ENCODE measurements around the gene ME1. TPM values are rescaled to one million over a fixed set of nuclear protein-coding genes. Genes with fewer than 3 reads are reported as not detected.
"Not testable (repeated sequence)": the region's sequence is repeated elsewhere in the genome, so short reads cannot be mapped to it uniquely, and the experiment has no call there.

Gene ME1
- total RNA-seq, 2 experiments from 2014 or later: not detected

DNA sequence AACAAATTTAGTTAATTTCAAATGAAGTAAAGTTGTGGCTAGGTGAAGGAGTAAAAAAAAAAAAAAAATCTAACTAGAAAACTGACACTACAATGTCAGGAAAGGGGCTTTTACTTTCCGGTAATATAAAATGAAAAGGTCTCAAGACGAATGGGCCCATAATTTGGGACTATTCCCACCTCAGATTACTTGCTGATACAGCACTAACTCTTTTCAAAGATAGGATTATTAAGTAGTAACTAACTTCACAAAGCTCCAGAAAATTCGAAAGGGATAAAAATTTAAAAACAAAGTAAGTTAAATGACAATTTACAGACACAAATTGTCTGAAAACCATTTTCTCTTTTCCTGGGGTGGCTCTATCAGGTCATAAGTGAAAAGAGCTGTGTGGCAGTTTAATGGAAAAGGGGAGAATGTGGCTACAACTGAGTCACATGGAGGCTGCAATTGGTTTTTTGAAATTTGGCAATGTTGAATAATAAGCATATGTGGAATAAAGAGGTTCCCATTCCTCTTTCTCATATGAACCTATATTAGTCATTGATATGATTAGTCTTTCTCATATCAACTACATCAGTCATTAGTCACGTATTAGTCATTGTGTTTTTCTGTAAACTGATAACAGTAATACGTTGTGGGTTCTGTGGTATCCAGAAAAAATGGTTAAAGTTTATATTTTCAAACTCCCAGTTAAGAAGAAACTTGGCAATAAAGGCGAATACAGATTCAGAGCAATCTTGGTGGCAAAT is 159.7 kb downstream of the ME1 start:
- no peak for DNase-seq
- no peaks in the 10 kb centered on the region for H3K36me3 Mint-ChIP-seq (ENCODE audit: low read depth)
- CTCF ChIA-PET: no interaction called here
- no peak overlapping the region for H3K27ac Mint-ChIP-seq
- intact Hi-C loops (cut with micrococcal nuclease): no loop called here
- H3K9me3 Mint-ChIP-seq: no peaks in the 10 kb centered on the region
- peaks cover 2% of the 10 kb centered on the region for H3K4me1 Mint-ChIP-seq (ENCODE audit: low read depth)
- H3K4me3 Mint-ChIP-seq: no peak overlapping the region
- H3K27me3 Mint-ChIP-seq (ENCODE audit: low read depth): peaks cover 3% of the 10 kb centered on the region

- no peak overlapping the region for H3K27ac Mint-ChIP-seq
- no peak overlapping the region for H3K4me3 Mint-ChIP-seq
- peaks cover 6% of the 10 kb centered on the region for H3K27me3 Mint-ChIP-seq (ENCODE audit: low read depth)
- H3K4me1 Mint-ChIP-seq (ENCODE audit: low read depth): no peaks in the 10 kb centered on the region
- H3K9me3 Mint-ChIP-seq: no peaks in the 10 kb centered on the region
- CTCF ChIA-PET: no interaction called here
- H3K36me3 Mint-ChIP-seq (ENCODE audit: low read depth): no peaks in the 10 kb centered on the region
- DNase-seq: no peak
- intact Hi-C loops (cut with micrococcal nuclease): no loop called here
Observed at GRCh38 chr6:83265384-83265783, 165.5 kb downstream of the ME1 start.

GRCh38 chr6:83260577-83260976 is 170.3 kb downstream of the ME1 start:
- Mint-ChIP-seq H3K27me3 (ENCODE audit: low read depth) (peaks cover 9% of the 10 kb centered on the region), H3K4me3 (no peak overlapping the region), H3K27ac (no peak overlapping the region), H3K4me1 (ENCODE audit: low read depth) (no peaks in the 10 kb centered on the region), H3K36me3 (ENCODE audit: low read depth) (no peaks in the 10 kb centered on the region), H3K9me3 (no peaks in the 10 kb centered on the region)
- DNase-seq: no peak
- intact Hi-C loops (cut with micrococcal nuclease): no loop called here
- CTCF ChIA-PET: no interaction called here

DNA sequence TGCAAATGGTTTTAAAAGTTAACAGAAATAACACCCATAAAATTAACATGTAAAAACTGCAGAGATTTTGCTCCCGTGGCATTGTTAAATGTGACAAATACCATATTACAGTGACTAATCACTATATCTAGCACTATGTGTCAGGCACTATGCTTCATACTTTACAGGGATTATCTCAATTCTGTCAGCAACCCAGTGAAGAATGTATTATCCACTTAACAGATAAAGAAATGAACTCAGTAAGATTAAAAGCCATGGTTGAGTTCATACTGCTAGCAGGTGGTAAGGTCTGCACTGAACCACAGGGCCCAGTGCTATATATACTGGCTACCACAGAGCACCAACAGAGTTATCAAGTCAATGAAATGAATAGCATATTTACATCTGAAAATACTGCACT is 172.3 kb downstream of the ME1 start:
- Mint-ChIP-seq H3K27ac (no peak overlapping the region), H3K4me3 (no peak overlapping the region), H3K27me3 (ENCODE audit: low read depth) (peaks cover 9% of the 10 kb centered on the region), H3K36me3 (ENCODE audit: low read depth) (no peaks in the 10 kb centered on the region), H3K9me3 (no peaks in the 10 kb centered on the region), H3K4me1 (ENCODE audit: low read depth) (no peaks in the 10 kb centered on the region)
- intact Hi-C loops (cut with micrococcal nuclease): no loop called here
- no peak for DNase-seq
- CTCF ChIA-PET: no interaction called here

GRCh38 chr6:83257791-83258190 is 173.1 kb downstream of the ME1 start:
- no peaks in the 10 kb centered on the region for H3K4me1 Mint-ChIP-seq (ENCODE audit: low read depth)
- no peak overlapping the region for H3K27ac Mint-ChIP-seq
- intact Hi-C loops (cut with micrococcal nuclease): no loop called here
- no peaks in the 10 kb centered on the region for H3K36me3 Mint-ChIP-seq (ENCODE audit: low read depth)
- H3K27me3 Mint-ChIP-seq (ENCODE audit: low read depth): peaks cover 9% of the 10 kb centered on the region
- DNase-seq: no peak
- CTCF ChIA-PET: no interaction called here
- no peaks in the 10 kb centered on the region for H3K9me3 Mint-ChIP-seq
- H3K4me3 Mint-ChIP-seq: no peak overlapping the region

DNA sequence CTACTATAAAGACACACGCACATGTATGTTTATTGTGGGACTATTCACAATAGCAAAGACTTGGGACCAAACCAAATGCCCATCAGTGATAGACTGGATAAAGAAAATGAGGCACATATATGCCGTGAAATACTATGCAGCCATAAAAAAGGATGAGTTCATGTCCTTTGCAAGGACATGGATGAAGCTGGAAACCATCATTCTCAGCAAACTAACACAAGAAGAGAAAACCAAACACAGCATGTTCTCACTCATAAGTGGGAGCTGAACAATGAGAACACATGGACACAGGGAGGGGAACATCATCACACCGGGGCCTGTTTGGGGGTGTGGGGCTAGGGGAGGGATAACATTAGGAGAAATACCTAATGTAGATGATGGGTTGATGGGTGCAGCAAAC is 174.1 kb downstream of the ME1 start:
- H3K36me3 Mint-ChIP-seq (ENCODE audit: low read depth); H3K27ac Mint-ChIP-seq; DNase-seq; H3K4me1 Mint-ChIP-seq (ENCODE audit: low read depth); H3K9me3 Mint-ChIP-seq; CTCF ChIA-PET; H3K4me3 Mint-ChIP-seq; intact Hi-C loops (cut with micrococcal nuclease): not testable (repeated sequence)
- H3K27me3 Mint-ChIP-seq (ENCODE audit: low read depth): peaks cover 15% of the 10 kb centered on the region

DNA sequence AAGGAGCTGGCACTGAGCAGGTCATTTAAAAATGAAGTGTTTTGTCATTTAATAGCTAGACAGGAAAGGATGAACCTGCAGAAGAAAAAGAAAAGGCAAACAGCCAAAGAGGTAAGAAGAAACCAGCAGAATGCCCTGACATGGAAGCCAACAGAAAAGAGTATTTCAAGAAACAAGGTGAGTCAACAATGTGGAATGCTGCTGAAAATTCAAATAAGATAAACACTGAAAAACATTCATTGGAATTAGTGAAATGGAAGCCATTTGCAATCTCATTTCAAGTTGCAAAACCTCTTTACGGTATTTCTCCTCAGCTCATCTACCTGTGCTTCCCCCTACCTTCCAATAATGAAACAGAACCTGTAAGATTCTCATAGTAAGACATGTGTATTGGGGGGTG is 178.1 kb downstream of the ME1 start:
- Mint-ChIP-seq H3K27me3 (ENCODE audit: low read depth) (peaks cover 16% of the 10 kb centered on the region), H3K4me3 (no peak overlapping the region)
- CTCF ChIA-PET: no interaction called here

GRCh38 chr6:83250235-83250634 is 180.6 kb downstream of the ME1 start:
- intact Hi-C loops (cut with micrococcal nuclease): no loop called here
- H3K27ac Mint-ChIP-seq: no peak overlapping the region
- DNase-seq: no peak
- CTCF ChIA-PET: no interaction called here
- H3K36me3 Mint-ChIP-seq (ENCODE audit: low read depth): no peaks in the 10 kb centered on the region
- no peak overlapping the region for H3K4me3 Mint-ChIP-seq
- H3K27me3 Mint-ChIP-seq (ENCODE audit: low read depth): peaks cover 13% of the 10 kb centered on the region
- H3K4me1 Mint-ChIP-seq (ENCODE audit: low read depth): no peaks in the 10 kb centered on the region
- no peaks in the 10 kb centered on the region for H3K9me3 Mint-ChIP-seq

More for the DNA sequence above, 178.1 kb downstream of the ME1 start:
- Mint-ChIP-seq H3K9me3 (no peaks in the 10 kb centered on the region), H3K36me3 (ENCODE audit: low read depth) (no peaks in the 10 kb centered on the region), H3K4me1 (ENCODE audit: low read depth) (no peaks in the 10 kb centered on the region), H3K27ac (no peak overlapping the region)
- DNase-seq: no peak
- intact Hi-C loops (cut with micrococcal nuclease): no loop called here

GRCh38 chr6:83247471-83247870 is 183.4 kb downstream of the ME1 start:
- no peaks in the 10 kb centered on the region for H3K9me3 Mint-ChIP-seq
- DNase-seq: no peak
- H3K27ac Mint-ChIP-seq: no peak overlapping the region
- H3K4me3 Mint-ChIP-seq: no peak overlapping the region
- intact Hi-C loops (cut with micrococcal nuclease): no loop called here
- H3K36me3 Mint-ChIP-seq (ENCODE audit: low read depth): no peaks in the 10 kb centered on the region
- H3K4me1 Mint-ChIP-seq (ENCODE audit: low read depth): no peaks in the 10 kb centered on the region
- CTCF ChIA-PET: no interaction called here
- H3K27me3 Mint-ChIP-seq (ENCODE audit: low read depth): peaks cover 12% of the 10 kb centered on the region

DNA sequence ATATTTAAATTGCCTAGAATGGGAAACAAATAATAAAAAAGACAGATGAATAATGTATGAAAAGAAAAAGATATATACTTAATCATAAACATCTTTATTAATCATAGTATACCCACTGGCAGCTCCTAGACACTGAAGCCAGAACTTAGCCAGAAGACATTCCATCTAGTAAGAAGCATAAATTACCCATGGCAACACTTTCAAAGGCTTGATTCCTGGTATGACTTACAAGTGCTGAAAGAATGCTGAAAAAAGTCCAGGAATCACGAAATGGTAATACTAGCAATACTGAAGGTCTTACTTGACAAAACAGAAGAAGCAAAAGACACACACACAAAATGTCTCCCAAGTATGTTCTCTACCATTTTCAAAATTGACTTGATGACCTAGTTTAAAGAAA is 199.7 kb downstream of the ME1 start:
- no peaks in the 10 kb centered on the region for H3K9me3 Mint-ChIP-seq
- no peaks in the 10 kb centered on the region for H3K4me1 Mint-ChIP-seq (ENCODE audit: low read depth)
- no peak overlapping the region for H3K27ac Mint-ChIP-seq
- no peak for DNase-seq
- peaks cover 4% of the 10 kb centered on the region for H3K27me3 Mint-ChIP-seq (ENCODE audit: low read depth)
- CTCF ChIA-PET: interaction anchor here (1.3 to 1.6 kb wide), 2 partner anchors 9 to 283 kb away, joined by 3 to 8 read pairs; no protein-coding TSS in a partner anchor
- intact Hi-C loops (cut with micrococcal nuclease): no loop called here
- no peaks in the 10 kb centered on the region for H3K36me3 Mint-ChIP-seq (ENCODE audit: low read depth)
- H3K4me3 Mint-ChIP-seq: no peak overlapping the region

DNA sequence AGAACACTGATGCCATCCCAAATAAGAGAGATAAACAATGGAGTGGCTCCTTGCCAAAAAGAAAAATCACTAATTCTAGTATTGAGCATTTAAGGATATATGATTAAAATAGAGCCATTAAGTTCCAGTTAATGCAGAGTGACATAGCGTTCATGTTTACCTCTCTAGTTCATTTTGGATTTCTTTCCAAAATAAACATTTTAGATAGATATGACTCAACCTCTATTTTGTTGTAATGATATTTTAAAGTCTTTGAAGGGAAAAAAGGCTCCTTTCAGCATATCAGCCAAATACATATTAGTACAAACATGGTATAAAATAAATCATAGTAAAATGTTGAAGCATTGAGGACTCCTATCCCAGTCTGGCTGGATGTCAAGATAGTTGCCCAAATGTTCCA is 204.3 kb downstream of the ME1 start:
- intact Hi-C loops (cut with micrococcal nuclease): loop anchor here (10.0 kb wide), 1 partner anchor 208 kb away; the partner anchor contains the start of gene ME1
- CTCF ChIA-PET: interaction anchor here (1.0 kb wide), 1 partner anchor 286 kb away, joined by 3 read pairs; the partner anchor contains the start of gene PRSS35
- Mint-ChIP-seq H3K4me3 (no peak overlapping the region), H3K9me3 (no peaks in the 10 kb centered on the region), H3K27ac (no peak overlapping the region), H3K36me3 (ENCODE audit: low read depth) (no peaks in the 10 kb centered on the region), H3K27me3 (ENCODE audit: low read depth) (no peaks in the 10 kb centered on the region), H3K4me1 (ENCODE audit: low read depth) (no peaks in the 10 kb centered on the region)
- DNase-seq: no peak

DNA sequence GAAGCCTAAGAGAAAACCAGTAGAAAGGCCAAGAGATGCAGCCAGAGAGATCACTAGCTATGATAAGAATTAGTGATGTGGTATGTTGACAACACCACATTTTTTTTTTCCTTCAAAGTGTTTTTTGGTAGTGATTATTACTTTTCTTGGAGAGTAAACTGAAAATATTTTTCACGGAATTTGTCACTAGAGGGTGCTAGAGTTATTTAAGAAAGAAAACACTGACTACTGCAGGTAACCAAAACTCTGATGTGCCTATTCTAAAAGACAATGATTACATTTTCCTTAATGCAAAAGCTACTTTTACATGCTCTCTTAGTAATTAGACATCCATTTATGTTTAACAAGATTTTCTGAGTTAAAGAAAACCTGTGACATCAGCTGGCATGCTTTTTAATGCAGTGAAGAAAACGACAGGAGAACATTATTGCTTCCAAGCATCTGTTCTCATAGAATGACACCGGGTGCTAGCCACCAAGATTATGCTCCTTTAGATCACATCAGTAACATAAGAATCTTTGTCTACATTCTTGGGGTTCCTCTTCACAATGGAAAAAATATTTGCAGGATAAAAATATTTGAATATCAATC is 208.9 kb downstream of the ME1 start:
- Mint-ChIP-seq H3K27ac (no peak overlapping the region), H3K36me3 (ENCODE audit: low read depth) (no peaks in the 10 kb centered on the region), H3K4me3 (no peak overlapping the region), H3K4me1 (ENCODE audit: low read depth) (no peaks in the 10 kb centered on the region), H3K27me3 (ENCODE audit: low read depth) (no peaks in the 10 kb centered on the region), H3K9me3 (no peaks in the 10 kb centered on the region)
- CTCF ChIA-PET: interaction anchor here (0.6 to 6.4 kb wide), 24 partner anchors 9 to 904 kb away, joined by 3 to 130 read pairs (median 3); partner anchors contain the start of genes DOP1A, PRSS35 and UBE3D
- intact Hi-C loops (cut with micrococcal nuclease): loop anchor here (1.0 to 10.0 kb wide), 3 partner anchors 213 to 999 kb away; partner anchors contain the start of gene ME1
- DNase-seq: no peak

DNA sequence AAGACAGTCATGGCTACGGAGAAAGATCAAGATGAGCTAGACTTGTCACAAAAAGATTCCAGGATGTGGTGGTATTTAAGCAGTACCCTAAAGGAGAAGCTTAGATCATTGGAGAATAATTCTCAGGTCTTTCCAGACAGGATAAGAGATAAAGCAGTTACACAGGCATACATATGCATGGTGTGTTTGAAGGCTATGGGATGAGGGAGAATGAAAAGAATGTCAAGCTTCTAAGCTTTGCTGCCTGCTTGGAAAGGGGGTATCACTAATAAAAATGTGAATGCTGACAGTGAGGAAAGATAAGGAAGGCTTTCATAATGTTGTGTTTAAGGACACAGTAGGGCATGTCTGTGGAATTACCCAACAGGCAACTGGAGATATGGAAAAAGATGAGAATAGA is 209.6 kb downstream of the ME1 start:
- intact Hi-C loops (cut with micrococcal nuclease): loop anchor here (10.0 kb wide), 1 partner anchor 214 kb away; the partner anchor contains the start of gene ME1
- Mint-ChIP-seq H3K9me3 (no peaks in the 10 kb centered on the region), H3K4me1 (ENCODE audit: low read depth) (no peaks in the 10 kb centered on the region), H3K27ac (no peak overlapping the region), H3K36me3 (ENCODE audit: low read depth) (no peaks in the 10 kb centered on the region), H3K4me3 (no peak overlapping the region), H3K27me3 (ENCODE audit: low read depth) (no peaks in the 10 kb centered on the region)
- CTCF ChIA-PET: interaction anchor here (0.6 to 6.4 kb wide), 15 partner anchors 23 to 904 kb away, joined by 3 to 130 read pairs (median 3); partner anchors contain the start of genes DOP1A, PRSS35 and UBE3D
- no peak for DNase-seq

Data from activated naive CD4-positive, alpha-beta T cell treated with anti-CD3 and anti-CD28 coated beads for 36 hours (primary cell).